Adrenal gland (tissue), 5 donors: Measurements from ENCODE around the gene AMBRA1.

Source experiments
- POLR2A ChIP-seq, 2 donors: fragments of 450-650 bp; IDR thresholded peaks; one replicate each; pipeline ENCODE4 v1.6.1; 2017; ENCODE audit warnings: antibody characterized with exemption in 2 of 2, mild to moderate bottlenecking in 2 of 2, moderate library complexity in 1 of 2
- TF ChIP-seq, protein P1 (sequence below), 6 experiments: fragments of 450-650 bp in 4 of 6; fragments of 200-600 bp in 2 of 6; sonication (generic) in 1 of 6; IDR thresholded peaks; 1 replicate in 5 of 6; 2 replicates in 1 of 6; pipeline versions ENCODE4 v1.5.1 to v1.8.0; 2016 to 2021; ENCODE audit warnings: antibody characterized with exemption in 6 of 6, mild to moderate bottlenecking in 2 of 6, moderate library complexity in 1 of 6
- donor health status: DM: no; HTN: no; CAD: no.

DNA sequence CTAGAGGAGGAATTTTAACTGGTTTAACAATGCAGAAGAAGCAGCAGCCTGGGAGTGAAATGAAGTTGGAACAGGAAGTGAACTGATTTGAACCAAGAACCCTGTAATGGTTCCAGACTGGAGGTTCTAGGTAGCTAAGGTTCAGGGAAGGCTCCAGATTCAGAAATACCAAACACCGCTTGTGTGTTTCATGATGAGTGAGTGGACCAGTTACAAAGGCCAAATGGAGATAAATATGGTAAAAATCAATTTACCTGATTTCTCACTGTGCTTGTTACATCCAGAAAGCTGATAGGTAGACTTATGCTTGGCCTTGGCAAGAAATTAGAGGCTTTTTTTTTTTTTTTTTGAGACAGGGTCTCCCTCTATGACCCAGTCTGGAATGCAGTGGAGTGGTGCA lies 36.4 kb upstream of the AMBRA1 start:
- TF ChIP-seq, protein P1, sequence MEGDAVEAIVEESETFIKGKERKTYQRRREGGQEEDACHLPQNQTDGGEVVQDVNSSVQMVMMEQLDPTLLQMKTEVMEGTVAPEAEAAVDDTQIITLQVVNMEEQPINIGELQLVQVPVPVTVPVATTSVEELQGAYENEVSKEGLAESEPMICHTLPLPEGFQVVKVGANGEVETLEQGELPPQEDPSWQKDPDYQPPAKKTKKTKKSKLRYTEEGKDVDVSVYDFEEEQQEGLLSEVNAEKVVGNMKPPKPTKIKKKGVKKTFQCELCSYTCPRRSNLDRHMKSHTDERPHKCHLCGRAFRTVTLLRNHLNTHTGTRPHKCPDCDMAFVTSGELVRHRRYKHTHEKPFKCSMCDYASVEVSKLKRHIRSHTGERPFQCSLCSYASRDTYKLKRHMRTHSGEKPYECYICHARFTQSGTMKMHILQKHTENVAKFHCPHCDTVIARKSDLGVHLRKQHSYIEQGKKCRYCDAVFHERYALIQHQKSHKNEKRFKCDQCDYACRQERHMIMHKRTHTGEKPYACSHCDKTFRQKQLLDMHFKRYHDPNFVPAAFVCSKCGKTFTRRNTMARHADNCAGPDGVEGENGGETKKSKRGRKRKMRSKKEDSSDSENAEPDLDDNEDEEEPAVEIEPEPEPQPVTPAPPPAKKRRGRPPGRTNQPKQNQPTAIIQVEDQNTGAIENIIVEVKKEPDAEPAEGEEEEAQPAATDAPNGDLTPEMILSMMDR (IDR thresholded peaks at IDR 0.05) = no peak
- TF ChIP-seq POLR2A (IDR thresholded peaks at IDR 0.05) = no peak
